ENCODE results near the gene DPM1.

Gene DPM1

DNA sequence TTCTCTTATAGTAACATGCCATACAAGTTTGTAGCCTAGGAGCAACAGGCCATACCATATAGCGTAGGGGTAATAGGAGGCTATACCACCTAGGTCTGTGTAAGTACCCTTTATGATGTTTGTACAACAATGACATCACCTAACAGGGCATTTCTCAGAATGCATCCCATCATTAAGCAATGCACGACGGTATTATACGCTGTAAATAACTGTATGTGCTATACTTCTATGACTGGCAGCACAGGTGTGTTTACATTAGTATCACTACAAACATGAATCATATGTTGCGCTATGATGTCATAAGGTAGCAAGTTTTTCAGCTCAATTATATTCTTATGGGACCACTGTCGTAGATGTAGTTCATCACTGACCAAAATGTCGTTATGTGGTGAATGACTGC, 58.1 kb downstream of the DPM1 start:
- no peaks in the 10 kb centered on the region for H3K27me3 ChIP-seq (ENCODE audit: insufficient read depth, low read depth, severe bottlenecking)
- peaks cover 90% of the 10 kb centered on the region for H3K36me3 ChIP-seq
- no peak overlapping the region for H3K27ac ChIP-seq
- H3K9me3 ChIP-seq (ENCODE audit: severe bottlenecking): no peaks in the 10 kb centered on the region
- no peak for DNase-seq
- H3K4me3 ChIP-seq (ENCODE audit: low read depth, low read length): no peak overlapping the region
- TF ChIP-seq, protein P1, sequence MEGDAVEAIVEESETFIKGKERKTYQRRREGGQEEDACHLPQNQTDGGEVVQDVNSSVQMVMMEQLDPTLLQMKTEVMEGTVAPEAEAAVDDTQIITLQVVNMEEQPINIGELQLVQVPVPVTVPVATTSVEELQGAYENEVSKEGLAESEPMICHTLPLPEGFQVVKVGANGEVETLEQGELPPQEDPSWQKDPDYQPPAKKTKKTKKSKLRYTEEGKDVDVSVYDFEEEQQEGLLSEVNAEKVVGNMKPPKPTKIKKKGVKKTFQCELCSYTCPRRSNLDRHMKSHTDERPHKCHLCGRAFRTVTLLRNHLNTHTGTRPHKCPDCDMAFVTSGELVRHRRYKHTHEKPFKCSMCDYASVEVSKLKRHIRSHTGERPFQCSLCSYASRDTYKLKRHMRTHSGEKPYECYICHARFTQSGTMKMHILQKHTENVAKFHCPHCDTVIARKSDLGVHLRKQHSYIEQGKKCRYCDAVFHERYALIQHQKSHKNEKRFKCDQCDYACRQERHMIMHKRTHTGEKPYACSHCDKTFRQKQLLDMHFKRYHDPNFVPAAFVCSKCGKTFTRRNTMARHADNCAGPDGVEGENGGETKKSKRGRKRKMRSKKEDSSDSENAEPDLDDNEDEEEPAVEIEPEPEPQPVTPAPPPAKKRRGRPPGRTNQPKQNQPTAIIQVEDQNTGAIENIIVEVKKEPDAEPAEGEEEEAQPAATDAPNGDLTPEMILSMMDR (IDR thresholded peaks at IDR 0.05; ENCODE audit: low read depth, low read length): no peak

DNA sequence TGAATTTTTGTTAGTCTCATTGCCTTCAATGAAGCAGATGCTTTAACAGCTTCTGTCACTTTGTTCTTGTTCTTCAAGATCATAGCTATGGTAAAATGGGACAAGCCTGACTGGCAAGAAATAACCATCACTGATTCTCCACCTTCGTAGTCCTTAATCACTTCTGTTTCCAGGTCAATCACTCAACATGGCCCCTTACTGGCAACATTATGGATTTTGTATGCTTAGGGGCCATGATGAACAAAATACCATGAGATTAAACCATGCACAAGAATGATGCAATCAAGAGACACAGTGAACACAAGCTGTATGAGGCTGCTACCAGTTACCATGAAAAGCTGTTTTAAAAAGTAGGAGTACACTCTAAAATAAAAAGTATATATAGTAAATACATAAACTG, 59.9 kb downstream of the DPM1 start:
- no peak overlapping the region for H3K27ac ChIP-seq
- H3K36me3 ChIP-seq: peaks cover 96% of the 10 kb centered on the region
- no peak for DNase-seq

GRCh38 chr20:50895111-50895830, 63.1 kb downstream of the DPM1 start:
- Histone ChIP-seq H3K4me3 (ENCODE audit: low read depth, low read length) (no peak overlapping the region), H3K9me3 (ENCODE audit: severe bottlenecking) (no peaks in the 10 kb centered on the region), H3K27ac (no peak overlapping the region), H3K36me3 (peaks cover 98% of the 10 kb centered on the region), H3K27me3 (ENCODE audit: insufficient read depth, low read depth, severe bottlenecking) (no peaks in the 10 kb centered on the region)
- TF ChIP-seq, protein P1 (IDR thresholded peaks at IDR 0.05; ENCODE audit: low read depth, low read length): no peak
- DNase-seq: no peak

More for the DNA sequence above, 59.9 kb downstream of the DPM1 start:
- TF ChIP-seq, protein P1 (IDR thresholded peaks at IDR 0.05; ENCODE audit: low read depth, low read length): no peak
- H3K27me3 ChIP-seq (ENCODE audit: insufficient read depth, low read depth, severe bottlenecking): no peaks in the 10 kb centered on the region
- no peak overlapping the region for H3K4me3 ChIP-seq (ENCODE audit: low read depth, low read length)
- H3K9me3 ChIP-seq (ENCODE audit: severe bottlenecking): no peaks in the 10 kb centered on the region

DNA sequence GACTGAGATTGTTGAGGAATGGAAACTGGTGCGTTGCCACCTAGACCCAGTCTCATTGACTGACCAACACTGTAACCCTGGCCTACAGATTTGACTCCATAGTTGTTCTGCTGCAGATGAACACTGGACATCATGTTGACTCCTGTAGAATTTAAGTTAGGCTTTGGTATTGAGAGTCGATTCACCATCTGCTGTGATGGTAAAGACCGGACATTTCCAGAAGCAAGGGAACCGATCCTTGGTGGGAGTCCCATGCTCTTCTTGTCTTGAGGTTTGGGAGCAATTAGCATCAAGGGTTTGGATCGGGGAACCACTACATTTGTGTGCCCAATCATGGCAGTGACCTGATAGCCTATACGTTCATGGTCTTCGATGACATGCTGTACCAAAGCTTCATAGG, 64.7 kb downstream of the DPM1 start:
- DNase-seq: no peak
- no peaks in the 10 kb centered on the region for H3K9me3 ChIP-seq (ENCODE audit: severe bottlenecking)
- H3K27me3 ChIP-seq (ENCODE audit: insufficient read depth, low read depth, severe bottlenecking): no peaks in the 10 kb centered on the region
- no peak overlapping the region for H3K27ac ChIP-seq
- H3K36me3 ChIP-seq: peaks cover 98% of the 10 kb centered on the region
- H3K4me3 ChIP-seq (ENCODE audit: low read depth, low read length): no peak overlapping the region
- TF ChIP-seq, protein P1 (IDR thresholded peaks at IDR 0.05; ENCODE audit: low read depth, low read length): no peak

DNA sequence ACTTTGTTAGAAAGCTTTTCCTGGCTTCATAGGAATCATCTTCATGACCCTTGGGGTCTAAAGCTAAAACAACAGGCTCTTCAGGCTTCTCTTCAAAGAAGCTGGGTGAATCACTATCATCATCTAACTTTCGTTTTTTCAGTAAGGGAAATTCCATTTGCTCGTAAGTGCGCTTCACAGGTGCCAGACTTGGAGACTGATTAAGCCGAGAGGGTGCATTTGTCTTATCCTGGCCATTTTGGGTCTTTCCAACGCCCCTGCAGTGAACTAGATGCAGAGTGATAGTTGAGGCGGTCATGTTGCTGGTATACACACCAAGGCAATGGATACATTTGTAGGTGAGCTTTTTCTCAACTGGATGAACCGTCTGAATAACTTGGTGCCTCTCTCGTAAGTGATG, 65.9 kb downstream of the DPM1 start:
- H3K27ac ChIP-seq: no peak overlapping the region
- TF ChIP-seq, protein P1 (IDR thresholded peaks at IDR 0.05; ENCODE audit: low read depth, low read length): no peak
- no peak overlapping the region for H3K4me3 ChIP-seq (ENCODE audit: low read depth, low read length)

DNA sequence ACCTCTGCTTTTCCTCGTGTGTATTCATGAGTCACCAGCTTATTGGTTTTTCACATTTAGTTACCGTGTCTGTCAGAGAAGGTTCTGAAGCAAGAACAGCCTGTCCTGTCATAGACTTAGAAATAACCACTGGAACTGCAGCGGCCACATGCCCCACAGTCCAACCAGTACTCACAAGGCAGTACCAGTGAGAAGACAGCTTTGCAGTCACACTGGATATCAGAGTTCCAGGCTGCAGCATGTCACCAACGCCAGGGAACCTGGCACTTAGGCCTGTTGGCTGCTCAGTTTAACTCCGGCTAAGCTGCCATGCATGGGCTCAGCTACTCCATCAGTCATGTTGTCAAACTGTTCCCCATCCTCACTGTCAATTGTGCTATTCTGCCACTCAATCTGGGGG, 67.2 kb downstream of the DPM1 start:
- H3K36me3 ChIP-seq: peaks cover 75% of the 10 kb centered on the region
- no peak overlapping the region for H3K27ac ChIP-seq

More for the DNA sequence above, 65.9 kb downstream of the DPM1 start:
- Histone ChIP-seq H3K27me3 (ENCODE audit: insufficient read depth, low read depth, severe bottlenecking) (no peaks in the 10 kb centered on the region), H3K9me3 (ENCODE audit: severe bottlenecking) (no peaks in the 10 kb centered on the region), H3K36me3 (peaks cover 88% of the 10 kb centered on the region)
- no peak for DNase-seq

More for the DNA sequence above, 67.2 kb downstream of the DPM1 start:
- DNase-seq: no peak
- no peaks in the 10 kb centered on the region for H3K9me3 ChIP-seq (ENCODE audit: severe bottlenecking)
- no peak overlapping the region for H3K4me3 ChIP-seq (ENCODE audit: low read depth, low read length)
- H3K27me3 ChIP-seq (ENCODE audit: insufficient read depth, low read depth, severe bottlenecking): no peaks in the 10 kb centered on the region
- TF ChIP-seq, protein P1 (IDR thresholded peaks at IDR 0.05; ENCODE audit: low read depth, low read length): no peak

Data from WERI-Rb-1 (cell line).